Upper lobe of left lung (tissue), 6 donors: ENCODE measurements around the gene COL2A1. TPM values are rescaled to one million over a fixed set of nuclear protein-coding genes. Genes with fewer than 3 reads are reported as not detected.
A peak's percentile ranks its signal among the peaks of the same experiment; 100 is the strongest.

ENCODE experiments used
- ATAC-seq, 2 donors: fragments of 200-7000 bp; cut with Tn5 transposase; one replicate each; pipeline ENCODE4 v1.9.1; 2022; ENCODE audit warnings: mild to moderate bottlenecking in 2 of 2, moderate library complexity in 2 of 2; ENCODE audit not compliant: low FRiP score in 2 of 2
- DNase-seq, 2 donors: peaks; one replicate each; pipeline ENCODE4 v3.0.0-alpha.2; 2019 to 2020
- H3K27ac ChIP-seq, 4 donors: fragments of 200-600 bp; sonication (generic); one replicate each; pipeline ENCODE4 v1.5.1; 2016 to 2019
- H3K27me3 ChIP-seq, 4 donors: fragments of 200-600 bp; sonication (generic); one replicate each; pipeline ENCODE4 v1.5.1; 2017 to 2019
- H3K36me3 ChIP-seq, 4 donors: fragments of 200-600 bp; sonication (generic); one replicate each; pipeline ENCODE4 v1.5.1; 2016 to 2019
- H3K4me1 ChIP-seq, 4 donors: fragments of 200-600 bp; sonication (generic); one replicate each; pipeline ENCODE4 v1.5.1; 2018 to 2019
- H3K4me3 ChIP-seq, 4 donors: fragments of 200-600 bp; sonication (generic); one replicate each; pipeline ENCODE4 v1.5.1; 2017 to 2019; ENCODE audit warnings: mild to moderate bottlenecking in 2 of 4, moderate library complexity in 1 of 4
- H3K9me3 ChIP-seq, 4 donors: fragments of 200-600 bp; sonication (generic); one replicate each; pipeline ENCODE4 v1.5.1; 2018 to 2019
- CTCF ChIP-seq, 6 experiments: fragments of 450-650 bp in 4 of 6; fragments of 200-600 bp in 2 of 6; sonication (generic) in 2 of 6; IDR thresholded peaks; one replicate each; pipeline ENCODE4 v1.5.1; 2016 to 2019; ENCODE audit warnings: antibody characterized with exemption in 6 of 6
- EP300 ChIP-seq, 4 donors: sonication (generic); formaldehyde crosslinking; IDR thresholded peaks; one replicate each; pipeline ENCODE4 v1.5.1; 2017; ENCODE audit warnings: antibody characterized with exemption in 4 of 4, control low read depth in 2 of 4
- POLR2A ChIP-seq, 4 donors: fragments of 450-650 bp; IDR thresholded peaks; one replicate each; pipeline ENCODE4 v1.5.1; 2016 to 2017; ENCODE audit warnings: antibody characterized with exemption in 4 of 4, mild to moderate bottlenecking in 2 of 4
- POLR2AphosphoS5 ChIP-seq, 2 donors: sonication (generic); formaldehyde crosslinking; IDR thresholded peaks; one replicate each; pipeline ENCODE4 v1.5.1; 2017; ENCODE audit warnings: antibody characterized with exemption in 2 of 2
- WGBS, 2 donors: methylation state at CpG; one replicate each; pipeline ENCODE4 v1.1.5; 2017 to 2018; 5-methylcytosine and 5-hydroxymethylcytosine counted together
- total RNA-seq, 6 donors: library from RNA; depleted of rRNA in 4 of 6; stranded (reverse); fragments of >200 nt in 4 of 6; gene quantifications; one replicate each; pipeline versions ENCODE4 v1.1.0 to v1.2.1, GENCODE V29; 2016 to 2021
- donor health status: DM: no; HTN: no; CAD: no; lungs with moderate emphysema.
- donor health status: DM: no; HTN: yes; CAD: no; lungs with severe emphysema.

COL2A1 gene
- total RNA-seq, 6 donors from 2014 or later, result 0.34 TPM; not detected in 5

DNA sequence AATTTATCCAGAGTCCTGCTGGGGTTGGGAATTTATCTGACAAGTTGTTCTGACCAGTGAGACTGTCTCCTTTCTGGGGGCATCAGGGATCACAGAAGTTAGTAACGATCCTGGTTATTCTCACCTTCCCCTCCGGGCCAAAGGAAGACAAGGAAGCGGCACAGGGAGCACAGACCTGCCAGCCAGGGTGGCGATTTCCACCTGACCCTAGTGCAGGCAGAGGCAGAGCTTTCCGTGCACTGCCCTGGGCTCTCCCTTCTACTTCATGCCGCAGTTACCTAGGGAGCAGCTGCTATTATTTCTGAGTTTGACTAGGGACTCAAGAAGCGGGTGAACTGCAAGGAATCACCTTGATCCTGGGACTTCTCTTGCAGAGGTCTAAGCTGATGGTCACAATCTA is 33.4 kb downstream of the COL2A1 start:
- Histone ChIP-seq H3K27ac (no peak overlapping the region), H3K4me1 (no peaks in the 10 kb centered on the region), H3K4me3 (no peak overlapping the region), H3K36me3 (peaks cover 0 to 17% (median 4%) of the 10 kb centered on the region in 4 donors), H3K27me3 (no peaks in the 10 kb centered on the region), H3K9me3 (no peaks in the 10 kb centered on the region)
- 86 to 93% methylated on average over 1 to 7 of the region's 7 CpGs for WGBS, 2 donors
- DNase-seq (no peak), ATAC-seq (no peak)
- TF ChIP-seq POLR2A (IDR thresholded peaks at IDR 0.05), result no peak
- no peak for TF ChIP-seq POLR2AphosphoS5 (IDR thresholded peaks at IDR 0.05)
- TF ChIP-seq EP300 (IDR thresholded peaks at IDR 0.05), result no peak
- TF ChIP-seq CTCF (IDR thresholded peaks at IDR 0.05), result no peak

DNA sequence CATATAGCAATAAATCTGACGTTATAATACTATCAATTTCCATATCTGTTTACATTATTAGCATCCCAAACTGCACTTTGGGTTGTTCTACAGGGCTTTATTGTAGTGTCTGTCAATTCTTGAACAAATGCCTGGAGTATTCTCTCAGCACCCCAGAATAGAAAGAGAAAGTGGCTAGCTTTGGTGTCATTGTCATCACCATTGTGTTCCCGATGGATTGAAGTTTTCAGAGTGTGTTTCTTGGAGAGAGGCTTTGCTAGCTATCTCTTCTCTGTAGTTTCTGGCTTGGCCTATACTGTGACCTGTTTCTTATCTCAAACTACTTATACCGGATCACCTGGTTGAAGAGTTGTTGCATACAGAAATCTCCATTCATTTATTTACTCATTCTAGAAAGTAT is 34.4 kb downstream of the COL2A1 start:
- 60 to 73% methylated on average over 3 of the region's 3 CpGs for whole genome bisulfite sequencing, 2 donors
- H3K9me3 ChIP-seq, result no peaks in the 10 kb centered on the region
- H3K27ac ChIP-seq, result no peak overlapping the region
- ATAC-seq (no peak), DNase-seq (no peak)
- H3K4me3 ChIP-seq, result no peak overlapping the region
- H3K4me1 ChIP-seq, result peaks cover 0 to 6% (median under 1%) of the 10 kb centered on the region in 4 donors
- H3K36me3 ChIP-seq, result peaks cover 0 to 19% (median 4%) of the 10 kb centered on the region in 4 donors
- no peak for TF ChIP-seq EP300 (IDR thresholded peaks at IDR 0.05)
- no peak for TF ChIP-seq POLR2A (IDR thresholded peaks at IDR 0.05)
- TF ChIP-seq CTCF (IDR thresholded peaks at IDR 0.05), result no peak
- no peak for TF ChIP-seq POLR2AphosphoS5 (IDR thresholded peaks at IDR 0.05)
- no peaks in the 10 kb centered on the region for H3K27me3 ChIP-seq

- TF ChIP-seq POLR2AphosphoS5 (IDR thresholded peaks at IDR 0.05) (no peak), POLR2A (IDR thresholded peaks at IDR 0.05) (no peak), EP300 (IDR thresholded peaks at IDR 0.05) (no peak), CTCF (IDR thresholded peaks at IDR 0.05) (no peak)
- peaks cover 5 to 21% (median 14%) of the 10 kb centered on the region in 4 donors for H3K4me1 ChIP-seq
- ATAC-seq (peak in 1 of 2 donors; percentile 40), DNase-seq (no peak)
- peaks cover 0 to 19% (median 4%) of the 10 kb centered on the region in 4 donors for H3K36me3 ChIP-seq
- no peaks in the 10 kb centered on the region for H3K27me3 ChIP-seq
- WGBS, 2 donors, result 58 to 83% methylated on average over 5 of the region's 5 CpGs
- no peak overlapping the region for H3K4me3 ChIP-seq
- H3K9me3 ChIP-seq, result no peaks in the 10 kb centered on the region
- peak overlapping the region in 1 of 4 donors; percentile 32 for H3K27ac ChIP-seq
These were observed 36.6 kb downstream of the COL2A1 start for GRCh38 chr12:47967461-47968321.

DNA sequence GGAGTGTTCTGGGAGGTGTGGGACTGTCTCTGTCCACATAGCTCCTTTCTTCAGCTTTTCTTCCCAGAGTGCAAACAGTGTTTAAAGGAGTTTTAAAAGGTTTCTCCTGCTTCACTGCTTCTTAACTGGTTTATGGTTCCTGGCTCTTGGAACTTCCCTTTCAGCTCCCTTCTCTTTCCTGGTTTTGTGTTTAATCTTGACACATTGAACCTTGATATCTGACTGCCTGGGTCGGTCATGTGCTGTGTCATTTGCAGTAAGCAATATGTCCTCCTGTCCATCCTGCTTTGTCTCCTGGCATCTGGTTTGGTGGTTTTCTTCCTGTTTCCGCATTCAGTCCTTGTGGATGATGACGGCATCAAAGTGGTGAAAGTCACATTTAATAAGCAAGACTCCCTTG is 38.7 kb downstream of the COL2A1 start:
- H3K27ac ChIP-seq, result no peak overlapping the region
- TF ChIP-seq POLR2AphosphoS5 (IDR thresholded peaks at IDR 0.05), result no peak
- no peak for TF ChIP-seq CTCF (IDR thresholded peaks at IDR 0.05)
- no peak for TF ChIP-seq POLR2A (IDR thresholded peaks at IDR 0.05)
- TF ChIP-seq EP300 (IDR thresholded peaks at IDR 0.05), result no peak
- H3K4me1 ChIP-seq, result peaks cover 5 to 21% (median 14%) of the 10 kb centered on the region in 4 donors
- DNase-seq (no peak), ATAC-seq (no peak)
- H3K9me3 ChIP-seq, result no peaks in the 10 kb centered on the region
- WGBS, 2 donors, result 75 to 78% methylated on average over 3 of the region's 3 CpGs
- peaks cover 0 to 19% (median 4%) of the 10 kb centered on the region in 4 donors for H3K36me3 ChIP-seq
- H3K27me3 ChIP-seq, result no peaks in the 10 kb centered on the region
- H3K4me3 ChIP-seq, result no peak overlapping the region
